ENCODE results near the gene ITGA2. TPM values are rescaled to one million over a fixed set of nuclear protein-coding genes. Genes with fewer than 3 reads are reported as not detected.

Gene ITGA2
- total RNA-seq, 2 donors from 2014 or later: 18.3 to 19.7 TPM

DNA sequence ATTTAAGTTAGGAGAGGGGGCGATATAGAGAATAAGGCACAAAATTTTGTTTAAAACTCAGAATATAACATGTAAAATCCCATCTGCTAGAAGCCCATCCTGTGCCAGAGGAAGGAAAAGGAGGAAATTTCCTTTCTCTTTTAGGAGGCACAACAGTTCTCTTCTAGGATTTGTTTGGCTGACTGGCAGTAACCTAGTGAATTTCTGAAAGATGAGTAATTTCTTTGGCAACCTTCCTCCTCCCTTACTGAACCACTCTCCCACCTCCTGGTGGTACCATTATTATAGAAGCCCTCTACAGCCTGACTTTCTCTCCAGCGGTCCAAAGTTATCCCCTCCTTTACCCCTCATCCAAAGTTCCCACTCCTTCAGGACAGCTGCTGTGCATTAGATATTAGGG lies 102.1 kb downstream of the ITGA2 start:
- Histone ChIP-seq H3K4me1 (no peaks in the 10 kb centered on the region), H3K9ac (ENCODE audit: low read depth in 2 of 2, low read length in 2 of 2) (no peak overlapping the region), H3K4me3 (no peak overlapping the region), H3K27ac (no peak overlapping the region), H3K27me3 (no peaks in the 10 kb centered on the region), H3K36me3 (no peaks in the 10 kb centered on the region), H3K9me3 (no peaks in the 10 kb centered on the region)
- no peak for DNase-seq
- intact Hi-C loops (cut with DNase I): loop anchor here (10.0 kb wide), 1 partner anchor 306 kb away; the partner anchor contains the start of genes ITGA1 and PELO
- TF ChIP-seq, protein P1, sequence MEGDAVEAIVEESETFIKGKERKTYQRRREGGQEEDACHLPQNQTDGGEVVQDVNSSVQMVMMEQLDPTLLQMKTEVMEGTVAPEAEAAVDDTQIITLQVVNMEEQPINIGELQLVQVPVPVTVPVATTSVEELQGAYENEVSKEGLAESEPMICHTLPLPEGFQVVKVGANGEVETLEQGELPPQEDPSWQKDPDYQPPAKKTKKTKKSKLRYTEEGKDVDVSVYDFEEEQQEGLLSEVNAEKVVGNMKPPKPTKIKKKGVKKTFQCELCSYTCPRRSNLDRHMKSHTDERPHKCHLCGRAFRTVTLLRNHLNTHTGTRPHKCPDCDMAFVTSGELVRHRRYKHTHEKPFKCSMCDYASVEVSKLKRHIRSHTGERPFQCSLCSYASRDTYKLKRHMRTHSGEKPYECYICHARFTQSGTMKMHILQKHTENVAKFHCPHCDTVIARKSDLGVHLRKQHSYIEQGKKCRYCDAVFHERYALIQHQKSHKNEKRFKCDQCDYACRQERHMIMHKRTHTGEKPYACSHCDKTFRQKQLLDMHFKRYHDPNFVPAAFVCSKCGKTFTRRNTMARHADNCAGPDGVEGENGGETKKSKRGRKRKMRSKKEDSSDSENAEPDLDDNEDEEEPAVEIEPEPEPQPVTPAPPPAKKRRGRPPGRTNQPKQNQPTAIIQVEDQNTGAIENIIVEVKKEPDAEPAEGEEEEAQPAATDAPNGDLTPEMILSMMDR (IDR thresholded peaks at IDR 0.05): no peak

DNA sequence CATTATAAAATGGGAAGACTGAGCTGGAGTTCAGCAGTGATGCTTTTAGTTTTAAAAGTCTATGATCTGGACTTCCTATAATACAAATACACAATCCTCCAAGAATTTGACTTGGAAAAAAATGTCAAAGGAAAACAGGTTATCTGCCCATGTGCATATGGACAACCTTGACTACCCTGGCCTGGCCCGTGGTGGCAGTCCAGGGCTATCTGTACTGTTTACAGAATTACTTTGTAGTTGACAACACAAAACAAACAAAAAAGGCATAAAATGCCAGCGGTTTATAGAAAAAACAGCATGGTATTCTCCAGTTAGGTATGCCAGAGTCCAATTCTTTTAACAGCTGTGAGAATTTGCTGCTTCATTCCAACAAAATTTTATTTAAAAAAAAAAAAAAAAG lies 103.1 kb downstream of the ITGA2 start:
- no peak for DNase-seq
- no peak overlapping the region for H3K27ac ChIP-seq
- no peak overlapping the region for H3K9ac ChIP-seq (ENCODE audit: low read depth in 2 of 2, low read length in 2 of 2)
- H3K36me3 ChIP-seq: no peaks in the 10 kb centered on the region
- no peaks in the 10 kb centered on the region for H3K27me3 ChIP-seq
- H3K4me1 ChIP-seq: no peaks in the 10 kb centered on the region
- no peak overlapping the region for H3K4me3 ChIP-seq
- TF ChIP-seq, protein P1 (IDR thresholded peaks at IDR 0.05): no peak
- H3K9me3 ChIP-seq: no peaks in the 10 kb centered on the region
- intact Hi-C loops (cut with DNase I): loop anchor here (10.0 kb wide), 1 partner anchor 307 kb away; the partner anchor contains the start of genes ITGA1 and PELO

DNA sequence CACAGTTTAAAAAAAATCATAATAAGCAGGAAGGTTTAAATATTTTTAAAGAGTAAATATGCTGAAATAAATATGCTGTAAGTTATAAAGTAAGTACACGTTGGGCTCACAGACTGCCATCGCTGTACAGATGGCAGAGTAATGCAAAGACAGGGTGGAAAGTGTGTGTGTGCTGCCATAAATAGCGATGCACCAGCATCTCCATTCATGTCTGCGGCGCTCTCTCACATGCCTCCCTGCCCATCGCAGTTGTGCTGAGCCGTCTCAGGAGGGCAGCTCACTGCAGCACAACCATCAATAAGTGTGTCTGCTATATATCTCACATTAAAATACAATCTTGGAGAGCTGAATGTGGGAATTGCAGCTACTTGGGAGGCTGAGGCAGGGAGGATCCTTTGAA lies 106.1 kb downstream of the ITGA2 start:
- intact Hi-C loops (cut with DNase I): loop anchor here (10.0 kb wide), 1 partner anchor 310 kb away; the partner anchor contains the start of genes ITGA1 and PELO
- Histone ChIP-seq H3K9me3 (no peaks in the 10 kb centered on the region), H3K4me3 (no peak overlapping the region), H3K27me3 (no peaks in the 10 kb centered on the region), H3K36me3 (no peaks in the 10 kb centered on the region), H3K4me1 (no peaks in the 10 kb centered on the region), H3K9ac (ENCODE audit: low read depth in 2 of 2, low read length in 2 of 2) (no peak overlapping the region), H3K27ac (no peak overlapping the region)
- DNase-seq: no peak
- TF ChIP-seq, protein P1 (IDR thresholded peaks at IDR 0.05): no peak

DNA sequence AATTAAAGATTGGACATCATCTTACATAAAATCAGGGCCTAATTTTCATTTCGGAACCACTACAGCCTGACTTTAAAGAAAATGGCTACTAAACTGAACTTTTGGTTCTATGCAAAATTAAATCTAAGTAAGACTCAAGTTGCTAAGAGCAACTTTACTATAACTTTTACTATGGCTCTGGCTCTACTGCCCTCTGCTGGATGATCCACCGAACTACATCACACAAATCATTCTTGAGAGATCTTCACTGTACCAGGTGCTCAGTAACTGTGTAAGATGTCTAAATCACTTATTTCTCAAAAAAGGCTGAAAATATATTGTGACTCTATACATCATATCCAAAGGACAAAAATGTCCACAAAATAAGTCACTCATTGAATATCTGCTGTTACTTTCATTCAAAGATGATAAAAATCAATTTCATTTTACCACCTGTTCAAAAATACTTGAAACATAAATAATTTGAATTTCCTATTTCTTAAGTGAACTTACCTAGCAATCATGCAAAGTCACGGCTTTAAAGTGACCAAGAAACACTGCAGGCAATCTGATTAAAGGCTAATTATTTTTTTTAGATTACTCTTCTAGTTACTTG lies 106.9 kb downstream of the ITGA2 start:
- Histone ChIP-seq H3K4me1 (no peaks in the 10 kb centered on the region), H3K9ac (ENCODE audit: low read depth in 2 of 2, low read length in 2 of 2) (no peak overlapping the region), H3K36me3 (no peaks in the 10 kb centered on the region), H3K4me3 (no peak overlapping the region), H3K27ac (no peak overlapping the region), H3K27me3 (no peaks in the 10 kb centered on the region), H3K9me3 (no peaks in the 10 kb centered on the region)
- intact Hi-C loops (cut with DNase I): loop anchor here (2.0 to 10.0 kb wide), 2 partner anchors 145 to 311 kb away; partner anchors contain the start of genes ITGA1 and PELO
- TF ChIP-seq, protein P1 (IDR thresholded peaks at IDR 0.05): peak; percentile 83
- DNase-seq: peak; percentile 74

DNA sequence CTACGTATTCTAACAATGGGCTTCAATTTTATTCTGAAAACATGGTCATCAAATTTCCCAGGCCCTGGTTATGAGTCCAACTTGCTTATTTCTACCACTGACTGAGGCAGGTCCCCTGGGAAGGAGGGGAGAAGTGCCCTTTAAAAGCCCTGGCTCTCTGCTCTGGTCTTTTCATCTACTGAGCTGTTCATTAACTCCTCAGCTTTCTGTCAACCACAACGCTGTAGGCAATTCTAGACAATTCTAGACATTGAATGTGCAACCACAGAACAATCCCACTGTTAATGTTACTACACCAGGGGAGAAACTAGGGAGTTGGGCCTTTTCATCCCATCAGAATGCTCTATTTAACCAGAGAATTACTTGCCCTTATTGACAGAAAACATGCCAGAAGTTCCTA lies 110.4 kb downstream of the ITGA2 start:
- H3K27ac ChIP-seq: no peak overlapping the region
- H3K4me3 ChIP-seq: no peak overlapping the region
- H3K27me3 ChIP-seq: no peaks in the 10 kb centered on the region
- H3K9ac ChIP-seq (ENCODE audit: low read depth in 2 of 2, low read length in 2 of 2): no peak overlapping the region
- DNase-seq: no peak
- H3K9me3 ChIP-seq: no peaks in the 10 kb centered on the region
- intact Hi-C loops (cut with DNase I): loop anchor here (10.0 kb wide), 1 partner anchor 315 kb away; the partner anchor contains the start of genes ITGA1 and PELO
- no peaks in the 10 kb centered on the region for H3K36me3 ChIP-seq
- TF ChIP-seq, protein P1 (IDR thresholded peaks at IDR 0.05): no peak
- H3K4me1 ChIP-seq: no peaks in the 10 kb centered on the region

Measured in colonic mucosa (tissue), 4 donors.